Measurements from ENCODE around the gene NABP1. TPM values are rescaled to one million over a fixed set of nuclear protein-coding genes. Genes with fewer than 3 reads are reported as not detected.

Gene NABP1
- total RNA-seq, 1 experiment from 2014 or later, result 5.8 TPM

DNA sequence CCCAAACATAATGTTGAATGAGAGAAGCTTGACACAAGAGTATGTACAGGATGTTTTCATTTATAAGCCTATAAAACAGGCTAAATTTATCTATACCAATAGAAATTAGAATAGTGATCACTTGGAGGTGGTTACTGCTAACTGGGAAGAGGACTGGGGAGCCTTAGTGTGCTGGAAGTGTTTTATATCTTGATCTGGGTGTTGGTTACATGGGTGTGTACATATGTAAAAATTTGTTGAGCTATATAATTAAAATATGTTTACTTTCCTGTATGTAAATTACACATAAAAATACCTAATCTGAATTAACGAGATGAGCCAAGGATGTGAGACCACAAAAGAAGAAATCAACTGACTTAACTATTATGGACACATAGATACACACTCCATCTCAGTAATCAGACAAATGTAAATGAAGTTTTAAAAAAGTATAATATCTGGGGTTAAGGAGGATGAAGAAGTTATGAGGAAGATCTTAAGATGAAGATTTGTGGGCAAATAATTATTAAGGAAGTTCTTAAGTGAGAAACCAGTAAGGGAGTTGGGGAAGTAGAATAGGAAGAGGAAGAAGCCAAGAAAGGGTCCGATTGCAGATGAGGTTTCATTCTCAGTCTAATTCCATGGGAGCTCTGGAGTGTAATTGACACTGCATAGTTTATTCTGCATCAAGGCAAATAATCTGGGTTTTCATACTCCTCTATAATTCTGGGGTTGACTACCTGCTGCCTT lies 32.3 kb upstream of the NABP1 start:
- H3K4me3 Mint-ChIP-seq, result no peak overlapping the region
- DNase-seq (ENCODE audit: low spot score) (no peak), ATAC-seq (no peak)
- ChIA-PET POLR2A (interaction anchor here (0.6 kb wide), 1 partner anchor 103 kb away, joined by 3 read pairs; no protein-coding TSS in a partner anchor), CTCF (no interaction called here)
- H3K27ac Mint-ChIP-seq, result no peak overlapping the region
- no peaks in the 10 kb centered on the region for H3K9me3 Mint-ChIP-seq
- TF ChIP-seq ZNF317 (CRISPR knock-in tag; IDR thresholded peaks at IDR 0.05; ENCODE audit: borderline replicate concordance, low read depth) (no peak), TP53 (CRISPR knock-in tag; IDR thresholded peaks at IDR 0.05) (no peak), OVOL2 (CRISPR knock-in tag; IDR thresholded peaks at IDR 0.05; ENCODE audit: borderline replicate concordance) (no peak), TEAD4 (CRISPR knock-in tag; IDR thresholded peaks at IDR 0.05) (no peak), NFATC4 (CRISPR knock-in tag; IDR thresholded peaks at IDR 0.05) (no peak), ZNF121 (CRISPR knock-in tag; IDR thresholded peaks at IDR 0.05) (no peak), ZNF671 (CRISPR knock-in tag; IDR thresholded peaks at IDR 0.05) (no peak), ZNF232 (CRISPR knock-in tag; IDR thresholded peaks at IDR 0.05) (no peak), SMAD3 (CRISPR knock-in tag; IDR thresholded peaks at IDR 0.05; ENCODE audit: borderline replicate concordance) (no peak), ETV6 (CRISPR knock-in tag; IDR thresholded peaks at IDR 0.05) (no peak)
- TF ChIP-seq, protein P1, sequence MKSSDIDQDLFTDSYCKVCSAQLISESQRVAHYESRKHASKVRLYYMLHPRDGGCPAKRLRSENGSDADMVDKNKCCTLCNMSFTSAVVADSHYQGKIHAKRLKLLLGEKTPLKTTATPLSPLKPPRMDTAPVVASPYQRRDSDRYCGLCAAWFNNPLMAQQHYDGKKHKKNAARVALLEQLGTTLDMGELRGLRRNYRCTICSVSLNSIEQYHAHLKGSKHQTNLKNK (CRISPR knock-in tag; IDR thresholded peaks at IDR 0.05), result no peak
- TF ChIP-seq, protein P2, sequence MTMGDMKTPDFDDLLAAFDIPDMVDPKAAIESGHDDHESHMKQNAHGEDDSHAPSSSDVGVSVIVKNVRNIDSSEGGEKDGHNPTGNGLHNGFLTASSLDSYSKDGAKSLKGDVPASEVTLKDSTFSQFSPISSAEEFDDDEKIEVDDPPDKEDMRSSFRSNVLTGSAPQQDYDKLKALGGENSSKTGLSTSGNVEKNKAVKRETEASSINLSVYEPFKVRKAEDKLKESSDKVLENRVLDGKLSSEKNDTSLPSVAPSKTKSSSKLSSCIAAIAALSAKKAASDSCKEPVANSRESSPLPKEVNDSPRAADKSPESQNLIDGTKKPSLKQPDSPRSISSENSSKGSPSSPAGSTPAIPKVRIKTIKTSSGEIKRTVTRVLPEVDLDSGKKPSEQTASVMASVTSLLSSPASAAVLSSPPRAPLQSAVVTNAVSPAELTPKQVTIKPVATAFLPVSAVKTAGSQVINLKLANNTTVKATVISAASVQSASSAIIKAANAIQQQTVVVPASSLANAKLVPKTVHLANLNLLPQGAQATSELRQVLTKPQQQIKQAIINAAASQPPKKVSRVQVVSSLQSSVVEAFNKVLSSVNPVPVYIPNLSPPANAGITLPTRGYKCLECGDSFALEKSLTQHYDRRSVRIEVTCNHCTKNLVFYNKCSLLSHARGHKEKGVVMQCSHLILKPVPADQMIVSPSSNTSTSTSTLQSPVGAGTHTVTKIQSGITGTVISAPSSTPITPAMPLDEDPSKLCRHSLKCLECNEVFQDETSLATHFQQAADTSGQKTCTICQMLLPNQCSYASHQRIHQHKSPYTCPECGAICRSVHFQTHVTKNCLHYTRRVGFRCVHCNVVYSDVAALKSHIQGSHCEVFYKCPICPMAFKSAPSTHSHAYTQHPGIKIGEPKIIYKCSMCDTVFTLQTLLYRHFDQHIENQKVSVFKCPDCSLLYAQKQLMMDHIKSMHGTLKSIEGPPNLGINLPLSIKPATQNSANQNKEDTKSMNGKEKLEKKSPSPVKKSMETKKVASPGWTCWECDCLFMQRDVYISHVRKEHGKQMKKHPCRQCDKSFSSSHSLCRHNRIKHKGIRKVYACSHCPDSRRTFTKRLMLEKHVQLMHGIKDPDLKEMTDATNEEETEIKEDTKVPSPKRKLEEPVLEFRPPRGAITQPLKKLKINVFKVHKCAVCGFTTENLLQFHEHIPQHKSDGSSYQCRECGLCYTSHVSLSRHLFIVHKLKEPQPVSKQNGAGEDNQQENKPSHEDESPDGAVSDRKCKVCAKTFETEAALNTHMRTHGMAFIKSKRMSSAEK (CRISPR knock-in tag; IDR thresholded peaks at IDR 0.05; ENCODE audit: borderline replicate concordance), result no peak
- TF ChIP-seq, protein P3, sequence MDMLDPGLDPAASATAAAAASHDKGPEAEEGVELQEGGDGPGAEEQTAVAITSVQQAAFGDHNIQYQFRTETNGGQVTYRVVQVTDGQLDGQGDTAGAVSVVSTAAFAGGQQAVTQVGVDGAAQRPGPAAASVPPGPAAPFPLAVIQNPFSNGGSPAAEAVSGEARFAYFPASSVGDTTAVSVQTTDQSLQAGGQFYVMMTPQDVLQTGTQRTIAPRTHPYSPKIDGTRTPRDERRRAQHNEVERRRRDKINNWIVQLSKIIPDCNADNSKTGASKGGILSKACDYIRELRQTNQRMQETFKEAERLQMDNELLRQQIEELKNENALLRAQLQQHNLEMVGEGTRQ (CRISPR knock-in tag; IDR thresholded peaks at IDR 0.05), result no peak
- TF ChIP-seq, protein P4, sequence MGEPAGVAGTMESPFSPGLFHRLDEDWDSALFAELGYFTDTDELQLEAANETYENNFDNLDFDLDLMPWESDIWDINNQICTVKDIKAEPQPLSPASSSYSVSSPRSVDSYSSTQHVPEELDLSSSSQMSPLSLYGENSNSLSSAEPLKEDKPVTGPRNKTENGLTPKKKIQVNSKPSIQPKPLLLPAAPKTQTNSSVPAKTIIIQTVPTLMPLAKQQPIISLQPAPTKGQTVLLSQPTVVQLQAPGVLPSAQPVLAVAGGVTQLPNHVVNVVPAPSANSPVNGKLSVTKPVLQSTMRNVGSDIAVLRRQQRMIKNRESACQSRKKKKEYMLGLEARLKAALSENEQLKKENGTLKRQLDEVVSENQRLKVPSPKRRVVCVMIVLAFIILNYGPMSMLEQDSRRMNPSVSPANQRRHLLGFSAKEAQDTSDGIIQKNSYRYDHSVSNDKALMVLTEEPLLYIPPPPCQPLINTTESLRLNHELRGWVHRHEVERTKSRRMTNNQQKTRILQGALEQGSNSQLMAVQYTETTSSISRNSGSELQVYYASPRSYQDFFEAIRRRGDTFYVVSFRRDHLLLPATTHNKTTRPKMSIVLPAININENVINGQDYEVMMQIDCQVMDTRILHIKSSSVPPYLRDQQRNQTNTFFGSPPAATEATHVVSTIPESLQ (CRISPR knock-in tag; IDR thresholded peaks at IDR 0.05), result no peak
- TF ChIP-seq, protein P5, sequence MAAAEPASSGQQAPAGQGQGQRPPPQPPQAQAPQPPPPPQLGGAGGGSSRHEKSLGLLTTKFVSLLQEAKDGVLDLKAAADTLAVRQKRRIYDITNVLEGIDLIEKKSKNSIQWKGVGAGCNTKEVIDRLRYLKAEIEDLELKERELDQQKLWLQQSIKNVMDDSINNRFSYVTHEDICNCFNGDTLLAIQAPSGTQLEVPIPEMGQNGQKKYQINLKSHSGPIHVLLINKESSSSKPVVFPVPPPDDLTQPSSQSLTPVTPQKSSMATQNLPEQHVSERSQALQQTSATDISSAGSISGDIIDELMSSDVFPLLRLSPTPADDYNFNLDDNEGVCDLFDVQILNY (CRISPR knock-in tag; IDR thresholded peaks at IDR 0.05), result no peak
- TF ChIP-seq, protein P6, sequence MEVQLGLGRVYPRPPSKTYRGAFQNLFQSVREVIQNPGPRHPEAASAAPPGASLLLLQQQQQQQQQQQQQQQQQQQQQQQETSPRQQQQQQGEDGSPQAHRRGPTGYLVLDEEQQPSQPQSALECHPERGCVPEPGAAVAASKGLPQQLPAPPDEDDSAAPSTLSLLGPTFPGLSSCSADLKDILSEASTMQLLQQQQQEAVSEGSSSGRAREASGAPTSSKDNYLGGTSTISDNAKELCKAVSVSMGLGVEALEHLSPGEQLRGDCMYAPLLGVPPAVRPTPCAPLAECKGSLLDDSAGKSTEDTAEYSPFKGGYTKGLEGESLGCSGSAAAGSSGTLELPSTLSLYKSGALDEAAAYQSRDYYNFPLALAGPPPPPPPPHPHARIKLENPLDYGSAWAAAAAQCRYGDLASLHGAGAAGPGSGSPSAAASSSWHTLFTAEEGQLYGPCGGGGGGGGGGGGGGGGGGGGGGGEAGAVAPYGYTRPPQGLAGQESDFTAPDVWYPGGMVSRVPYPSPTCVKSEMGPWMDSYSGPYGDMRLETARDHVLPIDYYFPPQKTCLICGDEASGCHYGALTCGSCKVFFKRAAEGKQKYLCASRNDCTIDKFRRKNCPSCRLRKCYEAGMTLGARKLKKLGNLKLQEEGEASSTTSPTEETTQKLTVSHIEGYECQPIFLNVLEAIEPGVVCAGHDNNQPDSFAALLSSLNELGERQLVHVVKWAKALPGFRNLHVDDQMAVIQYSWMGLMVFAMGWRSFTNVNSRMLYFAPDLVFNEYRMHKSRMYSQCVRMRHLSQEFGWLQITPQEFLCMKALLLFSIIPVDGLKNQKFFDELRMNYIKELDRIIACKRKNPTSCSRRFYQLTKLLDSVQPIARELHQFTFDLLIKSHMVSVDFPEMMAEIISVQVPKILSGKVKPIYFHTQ (CRISPR knock-in tag; IDR thresholded peaks at IDR 0.05), result no peak
- TF ChIP-seq, protein P7, sequence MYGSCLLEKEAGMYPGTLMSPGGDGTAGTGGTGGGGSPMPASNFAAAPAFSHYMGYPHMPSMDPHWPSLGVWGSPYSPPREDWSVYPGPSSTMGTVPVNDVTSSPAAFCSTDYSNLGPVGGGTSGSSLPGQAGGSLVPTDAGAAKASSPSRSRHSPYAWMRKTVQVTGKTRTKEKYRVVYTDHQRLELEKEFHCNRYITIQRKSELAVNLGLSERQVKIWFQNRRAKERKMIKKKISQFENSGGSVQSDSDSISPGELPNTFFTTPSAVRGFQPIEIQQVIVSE (CRISPR knock-in tag; IDR thresholded peaks at IDR 0.05; ENCODE audit: borderline replicate concordance), result no peak
- TF ChIP-seq, protein P8, sequence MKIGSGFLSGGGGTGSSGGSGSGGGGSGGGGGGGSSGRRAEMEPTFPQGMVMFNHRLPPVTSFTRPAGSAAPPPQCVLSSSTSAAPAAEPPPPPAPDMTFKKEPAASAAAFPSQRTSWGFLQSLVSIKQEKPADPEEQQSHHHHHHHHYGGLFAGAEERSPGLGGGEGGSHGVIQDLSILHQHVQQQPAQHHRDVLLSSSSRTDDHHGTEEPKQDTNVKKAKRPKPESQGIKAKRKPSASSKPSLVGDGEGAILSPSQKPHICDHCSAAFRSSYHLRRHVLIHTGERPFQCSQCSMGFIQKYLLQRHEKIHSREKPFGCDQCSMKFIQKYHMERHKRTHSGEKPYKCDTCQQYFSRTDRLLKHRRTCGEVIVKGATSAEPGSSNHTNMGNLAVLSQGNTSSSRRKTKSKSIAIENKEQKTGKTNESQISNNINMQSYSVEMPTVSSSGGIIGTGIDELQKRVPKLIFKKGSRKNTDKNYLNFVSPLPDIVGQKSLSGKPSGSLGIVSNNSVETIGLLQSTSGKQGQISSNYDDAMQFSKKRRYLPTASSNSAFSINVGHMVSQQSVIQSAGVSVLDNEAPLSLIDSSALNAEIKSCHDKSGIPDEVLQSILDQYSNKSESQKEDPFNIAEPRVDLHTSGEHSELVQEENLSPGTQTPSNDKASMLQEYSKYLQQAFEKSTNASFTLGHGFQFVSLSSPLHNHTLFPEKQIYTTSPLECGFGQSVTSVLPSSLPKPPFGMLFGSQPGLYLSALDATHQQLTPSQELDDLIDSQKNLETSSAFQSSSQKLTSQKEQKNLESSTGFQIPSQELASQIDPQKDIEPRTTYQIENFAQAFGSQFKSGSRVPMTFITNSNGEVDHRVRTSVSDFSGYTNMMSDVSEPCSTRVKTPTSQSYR (CRISPR knock-in tag; IDR thresholded peaks at IDR 0.05), result no peak
- no peaks in the 10 kb centered on the region for H3K4me1 Mint-ChIP-seq
- no peaks in the 10 kb centered on the region; the same call in none of the 2 replicates for H3K27me3 Mint-ChIP-seq (ENCODE audit: low read depth)
- no peaks in the 10 kb centered on the region for H3K36me3 Mint-ChIP-seq

Measured in WTC11 (cell line).